ENCODE results near the gene OCLN.
"Not testable (repeated sequence)": the region's sequence is repeated elsewhere in the genome, so short reads cannot be mapped to it uniquely, and the experiment has no call there.

GRCh38 chr5:69471516-69471915 lies 21.1 kb upstream of the OCLN start:
- not testable (repeated sequence) for TF ChIP-seq BHLHE40 (IDR thresholded peaks at IDR 0.05; ENCODE audit: borderline replicate concordance); FOXK2 (IDR thresholded peaks at IDR 0.05); TARDBP (IDR thresholded peaks at IDR 0.05); L3MBTL2 (conservative IDR thresholded peaks at IDR 0.05); LEF1 (IDR thresholded peaks at IDR 0.05; ENCODE audit: borderline replicate concordance); FOXM1 (IDR thresholded peaks at IDR 0.05; ENCODE audit: borderline replicate concordance); SP1 (IDR thresholded peaks at IDR 0.05)
